HG03469 (cell line): ENCODE results near the gene GDF3.
"Not testable (repeated sequence)": the region's sequence is repeated elsewhere in the genome, so short reads cannot be mapped to it uniquely, and the experiment has no call there.

Experiments used
- ATAC-seq: cut with Tn5 transposase; IDR thresholded peaks from one replicate; pipeline ENCODE4 v1.9.1; 2021; ENCODE audit warnings: mild to moderate bottlenecking, moderate library complexity, moderate number of reproducible peaks; ENCODE audit not compliant: unreplicated experiment

GDF3 gene

GRCh38 chr12:7695566-7696197, at the start of gene GDF3:
Gene GDF3, minus strand, starts transcription at chr12:7695775. Its CDS starts 47 bp downstream, at chr12:7695728.
- no peak for ATAC-seq

- no peak for ATAC-seq
Observed at GRCh38 chr12:7732993-7733392, 37.4 kb upstream of the GDF3 start.

GRCh38 chr12:7731486-7731885, 35.9 kb upstream of the GDF3 start:
- no peak for ATAC-seq

GRCh38 chr12:7730984-7731383, 35.4 kb upstream of the GDF3 start:
- ATAC-seq = not testable (repeated sequence)

GRCh38 chr12:7729746-7730145, 34.2 kb upstream of the GDF3 start:
- no peak for ATAC-seq

GRCh38 chr12:7723926-7724325, 28.4 kb upstream of the GDF3 start:
- ATAC-seq = no peak

GRCh38 chr12:7719946-7720730, 24.6 kb upstream of the GDF3 start:
- ATAC-seq = no peak

- ATAC-seq = no peak
Observed at GRCh38 chr12:7716381-7716780, 20.8 kb upstream of the GDF3 start.

- no peak for ATAC-seq
Observed at GRCh38 chr12:7712841-7713442, 17.4 kb upstream of the GDF3 start.

- no peak for ATAC-seq
Observed at GRCh38 chr12:7711133-7711532, 15.6 kb upstream of the GDF3 start, which contains the start of gene DPPA3. Gene DPPA3, plus strand, starts transcription at chr12:7711433. Its CDS starts 138 bp downstream, at chr12:7711571.

GRCh38 chr12:7709969-7710675, 14.5 kb upstream of the GDF3 start:
- no peak for ATAC-seq

GRCh38 chr12:7705846-7706245, 10.3 kb upstream of the GDF3 start:
- no peak for ATAC-seq

GRCh38 chr12:7695237-7695560, 376 bp downstream of the GDF3 start:
- ATAC-seq = no peak

GRCh38 chr12:7694556-7695236, 879 bp downstream of the GDF3 start:
- no peak for ATAC-seq

- ATAC-seq = no peak
Observed at GRCh38 chr12:7693793-7694192, 1.8 kb downstream of the GDF3 start.

GRCh38 chr12:7681535-7681934, 14.0 kb downstream of the GDF3 start:
- no peak for ATAC-seq

- ATAC-seq = no peak
Observed at GRCh38 chr12:7679251-7680045, 16.1 kb downstream of the GDF3 start.

GRCh38 chr12:7678744-7679143, 16.8 kb downstream of the GDF3 start:
- ATAC-seq = no peak

- ATAC-seq = not testable (repeated sequence)
Observed at GRCh38 chr12:7677432-7677888, 18.1 kb downstream of the GDF3 start.

GRCh38 chr12:7675455-7675854, 20.1 kb downstream of the GDF3 start:
- ATAC-seq = not testable (repeated sequence)
